Caki2 (cell line): ENCODE measurements around the gene OR7A17. TPM values are rescaled to one million over a fixed set of nuclear protein-coding genes. Genes with fewer than 3 reads are reported as not detected.

Experiments
- total RNA-seq: library from RNA; depleted of rRNA; stranded (reverse); fragments of >200 nt; shearing (Covaris generic); gene quantifications from 2 replicates; pipeline ENCODE4 v1.2.3, GENCODE V29; 2014; ENCODE audit warnings: low replicate concordance; rRNA removed

OR7A17 gene
- total RNA-seq, 1 experiment from 2014 or later, result not detected

Other genes starting within 250 kb of the OR7A17 start
- gene ADGRE3, start 211.3 kb downstream of the OR7A17 start, total RNA-seq, result not detected in 2 replicates
- gene ZNF333, start 196.1 kb downstream of the OR7A17 start, total RNA-seq, result 0.84 and 2.3 TPM in 2 replicates
- gene ADGRE2, start 107.6 kb downstream of the OR7A17 start, total RNA-seq, result not detected in 2 replicates
- gene OR7A5, start 50.9 kb downstream of the OR7A17 start, total RNA-seq, result not detected in 2 replicates
- gene OR7C1, start 50.9 kb downstream of the OR7A17 start, total RNA-seq, result not detected in 2 replicates
- not detected in 2 replicates for gene OR7A10, start 37.2 kb downstream of the OR7A17 start, total RNA-seq
- gene OR7C2, start 55.4 kb upstream of the OR7A17 start, total RNA-seq, result not detected in 2 replicates
- not detected in 2 replicates for gene SLC1A6, start 93.7 kb upstream of the OR7A17 start, total RNA-seq
- not detected in 2 replicates for gene CASP14, start 163.3 kb upstream of the OR7A17 start, total RNA-seq
- gene OR1I1, start 196.1 kb upstream of the OR7A17 start, total RNA-seq, result not detected in 2 replicates
- 21.7 and 31.3 TPM in 2 replicates for gene SYDE1, start 221.3 kb upstream of the OR7A17 start, total RNA-seq